Cardiac muscle cell (in vitro differentiated cells and primary cell): ENCODE results near the gene HYAL2. TPM values are rescaled to one million over a fixed set of nuclear protein-coding genes. Genes with fewer than 3 reads are reported as not detected.
A peak's percentile ranks its signal among the peaks of the same experiment; 100 is the strongest.

Experiments
- DNase-seq, 2 donors: peaks; one replicate each; pipeline versions ENCODE4 v3.0.0 to v3.0.0-alpha.2; 2010 to 2017; ENCODE audit warnings: low read depth in 1 of 2, low spot score in 1 of 2
- H3K27ac ChIP-seq: fragments of 200-600 bp; sonication (generic); 2 replicates; pipeline ENCODE4 v1.5.1; 2016
- H3K27me3 ChIP-seq: fragments of 200-600 bp; sonication (generic); 2 replicates; pipeline ENCODE4 v1.6.0; 2016; ENCODE audit warnings: control low read depth
- H3K36me3 ChIP-seq: fragments of 200-600 bp; sonication (generic); 2 replicates; pipeline ENCODE4 v1.5.1; 2016; ENCODE audit warnings: control low read depth
- H3K4me1 ChIP-seq: fragments of 200-600 bp; sonication (generic); 2 replicates; pipeline ENCODE4 v1.8.1; 2017; ENCODE audit warnings: low read depth, mild to moderate bottlenecking, mixed run types
- H3K4me3 ChIP-seq: fragments of 200-600 bp; sonication (generic); 2 replicates; pipeline ENCODE4 v1.5.1; 2016; ENCODE audit warnings: mild to moderate bottlenecking
- H3K9me3 ChIP-seq: fragments of 200-600 bp; sonication (generic); 2 replicates; pipeline ENCODE4 v1.5.1; 2017; ENCODE audit warnings: low read depth, mild to moderate bottlenecking, control low read depth
- polyA plus RNA-seq: library from polyadenylated mRNA; unstranded; fragments of >200 nt; fragmentation: Nextera tagmentation; extraction: Ambion mirVana; gene quantifications from 2 replicates; pipeline ENCODE4 v1.2.1, GENCODE V29; 2016
- total RNA-seq: library from RNA; depleted of rRNA; stranded (reverse); fragments of >200 nt; gene quantifications from 2 replicates; pipeline ENCODE4 v1.2.3, GENCODE V29; 2016
- TF ChIP-seq, protein P1 (sequence below): IDR thresholded peaks from 2 replicates; pipeline ENCODE4 v1.5.1; 2012; ENCODE audit warnings: low read depth, mild to moderate bottlenecking, low read length

The HYAL2 gene
- total and polyA plus RNA-seq, 2 experiments from 2014 or later: 88.3 to 124 TPM

DNA sequence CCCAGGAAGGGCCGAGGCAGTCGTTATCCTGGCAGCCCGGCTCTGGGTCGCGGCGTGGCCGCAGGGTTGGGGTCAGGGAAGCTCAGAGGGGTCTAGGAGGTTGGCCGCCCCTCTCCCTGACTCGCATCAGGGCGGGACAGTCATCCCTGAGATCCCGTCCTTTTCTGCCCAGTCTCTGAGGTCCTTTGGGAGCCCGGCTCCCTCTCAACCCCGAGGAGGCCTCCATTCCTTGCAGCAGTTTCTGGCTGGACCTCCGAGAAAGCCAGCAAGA lies 495 bp downstream of the HYAL2 start:
- H3K36me3 ChIP-seq: peaks cover 21% of the 10 kb centered on the region
- H3K9me3 ChIP-seq: no peaks in the 10 kb centered on the region
- TF ChIP-seq, protein P1, sequence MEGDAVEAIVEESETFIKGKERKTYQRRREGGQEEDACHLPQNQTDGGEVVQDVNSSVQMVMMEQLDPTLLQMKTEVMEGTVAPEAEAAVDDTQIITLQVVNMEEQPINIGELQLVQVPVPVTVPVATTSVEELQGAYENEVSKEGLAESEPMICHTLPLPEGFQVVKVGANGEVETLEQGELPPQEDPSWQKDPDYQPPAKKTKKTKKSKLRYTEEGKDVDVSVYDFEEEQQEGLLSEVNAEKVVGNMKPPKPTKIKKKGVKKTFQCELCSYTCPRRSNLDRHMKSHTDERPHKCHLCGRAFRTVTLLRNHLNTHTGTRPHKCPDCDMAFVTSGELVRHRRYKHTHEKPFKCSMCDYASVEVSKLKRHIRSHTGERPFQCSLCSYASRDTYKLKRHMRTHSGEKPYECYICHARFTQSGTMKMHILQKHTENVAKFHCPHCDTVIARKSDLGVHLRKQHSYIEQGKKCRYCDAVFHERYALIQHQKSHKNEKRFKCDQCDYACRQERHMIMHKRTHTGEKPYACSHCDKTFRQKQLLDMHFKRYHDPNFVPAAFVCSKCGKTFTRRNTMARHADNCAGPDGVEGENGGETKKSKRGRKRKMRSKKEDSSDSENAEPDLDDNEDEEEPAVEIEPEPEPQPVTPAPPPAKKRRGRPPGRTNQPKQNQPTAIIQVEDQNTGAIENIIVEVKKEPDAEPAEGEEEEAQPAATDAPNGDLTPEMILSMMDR: no peak
- H3K27ac ChIP-seq: peak overlapping the region; percentile 100
- H3K4me1 ChIP-seq: peaks cover 26% of the 10 kb centered on the region
- no peak for DNase-seq
- H3K4me3 ChIP-seq: peak overlapping the region; percentile 65
- H3K27me3 ChIP-seq: no peaks in the 10 kb centered on the region

- peak; percentile 93 to 94 for DNase-seq
- Histone ChIP-seq H3K27ac (peak overlapping the region; percentile 100), H3K4me1 (peaks cover 24% of the 10 kb centered on the region)
Measured at GRCh38 chr3:50321336-50322114, 1.0 kb downstream of the HYAL2 start.

DNA sequence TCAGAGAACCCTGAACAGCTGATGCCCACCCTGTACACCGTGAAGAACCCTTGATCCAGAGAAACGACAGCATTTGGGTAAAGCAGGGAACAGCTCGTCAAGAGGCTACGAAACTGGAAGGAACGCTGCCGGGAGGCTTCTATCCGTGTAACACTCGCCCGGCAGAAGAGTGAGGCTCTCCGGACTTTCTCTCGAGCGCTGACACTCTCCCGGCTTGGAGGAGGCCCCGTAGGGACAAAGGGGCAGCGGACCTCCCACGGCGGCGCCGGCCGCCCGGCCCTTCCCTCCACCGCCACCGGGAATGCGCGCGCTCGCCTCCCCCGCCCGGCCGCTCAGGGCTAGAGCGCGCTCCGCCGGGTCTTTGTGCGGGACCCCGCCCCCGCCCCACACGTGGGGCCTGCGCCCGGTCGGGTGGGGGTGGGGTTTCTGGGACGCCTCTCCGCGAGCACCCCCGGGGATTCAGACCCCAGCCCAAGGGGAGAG lies 1.7 kb downstream of the HYAL2 start:
- peaks cover 24% of the 10 kb centered on the region for H3K4me1 ChIP-seq
- H3K36me3 ChIP-seq: peaks cover 24% of the 10 kb centered on the region
- peak overlapping the region; percentile 65 for H3K4me3 ChIP-seq
- no peaks in the 10 kb centered on the region for H3K9me3 ChIP-seq
- DNase-seq: peak; percentile 81 to 92
- no peaks in the 10 kb centered on the region for H3K27me3 ChIP-seq
- TF ChIP-seq, protein P1: no peak
- H3K27ac ChIP-seq: peak overlapping the region; percentile 100

More at GRCh38 chr3:50321336-50322114, 1.0 kb downstream of the HYAL2 start:
- TF ChIP-seq, protein P1: peak; percentile 47
- Histone ChIP-seq H3K27me3 (no peaks in the 10 kb centered on the region), H3K9me3 (no peaks in the 10 kb centered on the region), H3K36me3 (peaks cover 21% of the 10 kb centered on the region), H3K4me3 (peak overlapping the region; percentile 65)

- peaks cover 24% of the 10 kb centered on the region for H3K4me1 ChIP-seq
- H3K36me3 ChIP-seq: peaks cover 24% of the 10 kb centered on the region
- no peak for DNase-seq
- no peaks in the 10 kb centered on the region for H3K9me3 ChIP-seq
- H3K4me3 ChIP-seq: peak overlapping the region; percentile 65
- TF ChIP-seq, protein P1: no peak
- H3K27me3 ChIP-seq: no peaks in the 10 kb centered on the region
- H3K27ac ChIP-seq: peak overlapping the region; percentile 100
Measured at GRCh38 chr3:50319894-50320625, 2.5 kb downstream of the HYAL2 start.

DNA sequence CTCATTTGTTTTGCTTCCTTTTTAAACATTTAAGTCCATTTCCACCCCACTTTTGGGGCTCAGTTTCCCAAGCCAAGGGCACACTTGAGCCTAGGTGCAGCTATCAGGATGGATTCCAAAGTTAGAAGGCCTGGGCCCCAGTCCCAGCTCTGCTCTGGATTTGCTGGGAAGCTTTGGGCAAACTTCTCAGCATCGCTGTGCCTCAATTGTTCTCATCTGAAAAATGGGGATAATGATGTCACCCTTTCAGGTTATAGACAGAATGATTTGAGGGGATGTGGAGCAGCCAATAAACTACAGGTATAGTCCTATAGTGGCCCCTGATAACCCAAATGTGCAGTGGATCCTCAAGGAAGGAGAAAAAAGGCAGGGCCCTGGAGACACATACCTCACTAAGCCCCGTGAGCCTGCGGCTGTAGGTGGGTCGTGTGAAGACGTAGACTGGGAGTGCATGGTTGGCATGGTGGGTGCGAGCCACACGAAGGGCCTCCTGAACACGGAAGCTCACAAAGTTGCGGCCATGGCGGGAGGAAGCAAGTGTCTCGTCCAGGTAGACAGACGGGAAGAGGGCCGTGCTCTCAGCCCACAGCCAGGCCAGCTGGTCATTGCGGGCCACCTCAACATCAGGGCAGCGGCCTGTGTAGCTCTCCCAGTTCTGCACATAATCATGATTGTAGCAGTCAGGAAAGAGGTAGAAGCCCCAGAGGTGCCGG lies 3.2 kb downstream of the HYAL2 start:
- Histone ChIP-seq H3K4me3 (no peak overlapping the region), H3K27me3 (no peaks in the 10 kb centered on the region), H3K36me3 (peaks cover 24% of the 10 kb centered on the region), H3K9me3 (no peaks in the 10 kb centered on the region), H3K27ac (no peak overlapping the region), H3K4me1 (peaks cover 24% of the 10 kb centered on the region)
- TF ChIP-seq, protein P1: no peak
- DNase-seq: no peak
